ENCODE measurements around the gene ZNF681.

DNA sequence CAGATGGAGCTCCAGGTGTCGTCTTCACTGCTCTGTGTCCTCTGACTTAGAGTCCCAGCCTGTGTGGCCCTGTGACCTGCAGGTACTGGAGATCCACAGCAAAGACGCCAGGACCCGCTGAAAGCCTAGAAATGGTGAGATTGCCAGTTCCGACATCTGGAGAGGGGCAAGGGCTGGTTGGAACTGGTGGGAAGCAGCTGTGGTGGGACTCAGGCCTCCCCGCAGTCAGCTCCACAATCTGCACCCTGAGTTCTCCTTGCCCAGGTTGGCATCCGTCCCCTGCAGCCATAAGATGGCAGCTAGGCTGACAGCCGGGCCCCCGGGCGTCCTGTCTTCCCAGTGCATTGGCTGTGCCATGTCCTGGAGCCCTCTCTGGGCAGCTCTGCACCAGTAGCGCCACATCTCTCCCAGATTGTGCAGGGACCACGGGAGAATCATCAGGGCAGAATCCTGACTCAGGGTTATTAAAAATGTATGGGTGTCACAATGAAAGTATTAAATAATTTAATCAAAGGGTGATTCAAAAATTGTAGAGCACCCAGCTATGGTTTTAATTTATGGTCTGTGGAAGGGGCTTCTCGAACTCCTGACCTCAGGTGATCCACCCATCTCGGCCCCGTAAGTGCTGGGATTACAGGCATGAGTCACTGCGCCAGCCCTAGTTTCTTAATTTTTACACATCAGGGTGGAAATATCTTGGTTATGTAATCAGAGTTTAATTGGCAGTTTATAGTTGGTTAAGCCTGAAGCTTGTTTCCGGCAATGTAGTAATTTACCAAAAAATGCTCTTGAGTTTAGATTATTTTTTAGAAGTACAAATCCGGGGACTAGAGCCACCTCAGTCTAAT, 32.2 kb upstream of the ZNF681 start:
- TF ChIP-seq, protein P1, sequence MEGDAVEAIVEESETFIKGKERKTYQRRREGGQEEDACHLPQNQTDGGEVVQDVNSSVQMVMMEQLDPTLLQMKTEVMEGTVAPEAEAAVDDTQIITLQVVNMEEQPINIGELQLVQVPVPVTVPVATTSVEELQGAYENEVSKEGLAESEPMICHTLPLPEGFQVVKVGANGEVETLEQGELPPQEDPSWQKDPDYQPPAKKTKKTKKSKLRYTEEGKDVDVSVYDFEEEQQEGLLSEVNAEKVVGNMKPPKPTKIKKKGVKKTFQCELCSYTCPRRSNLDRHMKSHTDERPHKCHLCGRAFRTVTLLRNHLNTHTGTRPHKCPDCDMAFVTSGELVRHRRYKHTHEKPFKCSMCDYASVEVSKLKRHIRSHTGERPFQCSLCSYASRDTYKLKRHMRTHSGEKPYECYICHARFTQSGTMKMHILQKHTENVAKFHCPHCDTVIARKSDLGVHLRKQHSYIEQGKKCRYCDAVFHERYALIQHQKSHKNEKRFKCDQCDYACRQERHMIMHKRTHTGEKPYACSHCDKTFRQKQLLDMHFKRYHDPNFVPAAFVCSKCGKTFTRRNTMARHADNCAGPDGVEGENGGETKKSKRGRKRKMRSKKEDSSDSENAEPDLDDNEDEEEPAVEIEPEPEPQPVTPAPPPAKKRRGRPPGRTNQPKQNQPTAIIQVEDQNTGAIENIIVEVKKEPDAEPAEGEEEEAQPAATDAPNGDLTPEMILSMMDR (IDR thresholded peaks at IDR 0.05), result no peak
- no peak for TF ChIP-seq POLR2A (IDR thresholded peaks at IDR 0.05; ENCODE audit: low read depth)
- TF ChIP-seq POLR2AphosphoS5 (IDR thresholded peaks at IDR 0.05), result no peak
- no peak for TF ChIP-seq EP300 (IDR thresholded peaks at IDR 0.05)
